SKM-1 (cell line): ENCODE data around the gene ZNF445.
"Not testable (repeated sequence)": the region's sequence is repeated elsewhere in the genome, so short reads cannot be mapped to it uniquely, and the experiment has no call there.

ENCODE experiments used
- DNase-seq: peaks from one replicate; lab custom pipeline; 2025; ENCODE audit not compliant: unreplicated experiment; lab: John Stamatoyannopoulos, UW

Gene ZNF445

GRCh38 chr3:44477312-44478030 is at the start of gene ZNF445:
TSS of gene ZNF445 (minus strand) at chr3:44477670. CDS start at chr3:44455549, 22,121 bp downstream.
- DNase-seq, result peak; percentile 51

- no peak for DNase-seq
Measured at GRCh38 chr3:44525060-44525459, 47.6 kb upstream of the ZNF445 start.

GRCh38 chr3:44522494-44522933 is 45.0 kb upstream of the ZNF445 start:
- no peak for DNase-seq

GRCh38 chr3:44521721-44522120 is 44.3 kb upstream of the ZNF445 start:
- DNase-seq, result no peak

GRCh38 chr3:44518782-44519156 is 41.3 kb upstream of the ZNF445 start:
- DNase-seq, result no peak

- DNase-seq, result peak; percentile 48
Measured at GRCh38 chr3:44516230-44516629, 38.8 kb upstream of the ZNF445 start.

GRCh38 chr3:44513513-44513912 is 36.0 kb upstream of the ZNF445 start:
- DNase-seq, result no peak

- DNase-seq, result no peak
Measured at GRCh38 chr3:44511238-44511566, 33.7 kb upstream of the ZNF445 start.

GRCh38 chr3:44510000-44510368 is 32.5 kb upstream of the ZNF445 start:
- DNase-seq, result no peak

GRCh38 chr3:44509393-44509921 is 32.0 kb upstream of the ZNF445 start:
- no peak for DNase-seq

GRCh38 chr3:44506961-44507360 is 29.5 kb upstream of the ZNF445 start:
- DNase-seq, result no peak

GRCh38 chr3:44506556-44506955 is 29.1 kb upstream of the ZNF445 start:
- no peak for DNase-seq

- no peak for DNase-seq
Measured at GRCh38 chr3:44504566-44504965, 27.1 kb upstream of the ZNF445 start.

GRCh38 chr3:44503178-44503577 is 25.7 kb upstream of the ZNF445 start:
- not testable (repeated sequence) for DNase-seq

- DNase-seq, result no peak
Measured at GRCh38 chr3:44501971-44502370, 24.5 kb upstream of the ZNF445 start.

GRCh38 chr3:44499899-44500168 is 22.4 kb upstream of the ZNF445 start:
- not testable (repeated sequence) for DNase-seq

GRCh38 chr3:44499149-44499898 is 21.9 kb upstream of the ZNF445 start:
- no peak for DNase-seq

- no peak for DNase-seq
Measured at GRCh38 chr3:44495636-44496415, 18.4 kb upstream of the ZNF445 start.

GRCh38 chr3:44492496-44492895 is 15.0 kb upstream of the ZNF445 start:
- no peak for DNase-seq

- no peak for DNase-seq
Measured at GRCh38 chr3:44482721-44483120, 5.3 kb upstream of the ZNF445 start.

- no peak for DNase-seq
Measured at GRCh38 chr3:44478606-44479094, 1.2 kb upstream of the ZNF445 start.

- DNase-seq, result no peak
Measured at GRCh38 chr3:44478055-44478468, 592 bp upstream of the ZNF445 start.
